Measurements from ENCODE around the gene LIPE.

- TF ChIP-seq, protein P1, sequence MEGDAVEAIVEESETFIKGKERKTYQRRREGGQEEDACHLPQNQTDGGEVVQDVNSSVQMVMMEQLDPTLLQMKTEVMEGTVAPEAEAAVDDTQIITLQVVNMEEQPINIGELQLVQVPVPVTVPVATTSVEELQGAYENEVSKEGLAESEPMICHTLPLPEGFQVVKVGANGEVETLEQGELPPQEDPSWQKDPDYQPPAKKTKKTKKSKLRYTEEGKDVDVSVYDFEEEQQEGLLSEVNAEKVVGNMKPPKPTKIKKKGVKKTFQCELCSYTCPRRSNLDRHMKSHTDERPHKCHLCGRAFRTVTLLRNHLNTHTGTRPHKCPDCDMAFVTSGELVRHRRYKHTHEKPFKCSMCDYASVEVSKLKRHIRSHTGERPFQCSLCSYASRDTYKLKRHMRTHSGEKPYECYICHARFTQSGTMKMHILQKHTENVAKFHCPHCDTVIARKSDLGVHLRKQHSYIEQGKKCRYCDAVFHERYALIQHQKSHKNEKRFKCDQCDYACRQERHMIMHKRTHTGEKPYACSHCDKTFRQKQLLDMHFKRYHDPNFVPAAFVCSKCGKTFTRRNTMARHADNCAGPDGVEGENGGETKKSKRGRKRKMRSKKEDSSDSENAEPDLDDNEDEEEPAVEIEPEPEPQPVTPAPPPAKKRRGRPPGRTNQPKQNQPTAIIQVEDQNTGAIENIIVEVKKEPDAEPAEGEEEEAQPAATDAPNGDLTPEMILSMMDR (IDR thresholded peaks at IDR 0.05; ENCODE audit: borderline replicate concordance, extremely low read depth, low read length, poor library complexity, severe bottlenecking), result no peak
- TF ChIP-seq EZH2 (IDR thresholded peaks at IDR 0.05; ENCODE audit: borderline replicate concordance, low read depth, low read length, severe bottlenecking), result no peak
Observed at GRCh38 chr19:42368360-42368759, 58.8 kb downstream of the LIPE start.

Data from DND-41 (cell line).